ENCODE results near the gene MYLK. TPM values are rescaled to one million over a fixed set of nuclear protein-coding genes. Genes with fewer than 3 reads are reported as not detected.

Gene MYLK
- total RNA-seq, 1 experiment from 2014 or later, result 23.0 TPM

- H3K27me3 ChIP-seq (replicated peaks; ENCODE audit: control insufficient read depth, insufficient read depth, low read length), result no peaks in the 10 kb centered on the region
- BruUV-seq (replicated peaks), result no TSS peak
- H3K4me3 ChIP-seq (ENCODE audit: low read depth, low read length), result no peak overlapping the region
- no peak overlapping the region for H3K27ac Mint-ChIP-seq (ENCODE audit: unreplicated experiment)
- no peak for TF ChIP-seq CTCF (IDR thresholded peaks at IDR 0.05; ENCODE audit: insufficient read depth in 1 of 2, low read depth in 1 of 2, low read length in 1 of 2, severe bottlenecking in 1 of 2, unreplicated experiment in 1 of 2)
- no peaks in the 10 kb centered on the region for H3K27me3 Mint-ChIP-seq (ENCODE audit: insufficient read depth, unreplicated experiment)
- no peak for DNase-seq
- peaks cover 4% of the 10 kb centered on the region for H3K36me3 Mint-ChIP-seq (ENCODE audit: insufficient read depth, unreplicated experiment)
- POLR2A ChIA-PET, result interaction anchor here (0.6 kb wide), 1 partner anchor 74 kb away, joined by 3 read pairs; the partner anchor contains the start of gene MYLK
- no peaks in the 10 kb centered on the region for H3K9me3 ChIP-seq
- H3K9me3 Mint-ChIP-seq (ENCODE audit: unreplicated experiment), result no peaks in the 10 kb centered on the region
- peaks cover 19% of the 10 kb centered on the region for H3K4me1 ChIP-seq
- H3K4me1 Mint-ChIP-seq (ENCODE audit: low read depth, unreplicated experiment), result no peaks in the 10 kb centered on the region
- no peaks in the 10 kb centered on the region for H3K36me3 ChIP-seq (ENCODE audit: control insufficient read depth, insufficient read depth, low read length)
- CTCF ChIA-PET, result no interaction called here
- intact Hi-C loops (cut with micrococcal nuclease; ENCODE audit: unreplicated experiment), result no loop called here
- H3K4me3 Mint-ChIP-seq (ENCODE audit: unreplicated experiment), result no peak overlapping the region
These were observed 74.5 kb downstream of the MYLK start for GRCh38 chr3:123809597-123809996.

- no peaks in the 10 kb centered on the region for H3K9me3 Mint-ChIP-seq (ENCODE audit: unreplicated experiment)
- H3K4me1 Mint-ChIP-seq (ENCODE audit: low read depth, unreplicated experiment), result no peaks in the 10 kb centered on the region
- Histone ChIP-seq H3K27me3 (replicated peaks; ENCODE audit: control insufficient read depth, insufficient read depth, low read length) (no peaks in the 10 kb centered on the region), H3K4me1 (peaks cover 19% of the 10 kb centered on the region), H3K36me3 (ENCODE audit: control insufficient read depth, insufficient read depth, low read length) (no peaks in the 10 kb centered on the region), H3K4me3 (ENCODE audit: low read depth, low read length) (no peak overlapping the region), H3K9me3 (no peaks in the 10 kb centered on the region)
- H3K4me3 Mint-ChIP-seq (ENCODE audit: unreplicated experiment), result no peak overlapping the region
- H3K36me3 Mint-ChIP-seq (ENCODE audit: insufficient read depth, unreplicated experiment), result peaks cover 4% of the 10 kb centered on the region
- no peak for DNase-seq
- no TSS peak for BruUV-seq (replicated peaks)
- CTCF ChIA-PET, result no interaction called here
- intact Hi-C loops (cut with micrococcal nuclease; ENCODE audit: unreplicated experiment), result no loop called here
- TF ChIP-seq CTCF (IDR thresholded peaks at IDR 0.05; ENCODE audit: insufficient read depth in 1 of 2, low read depth in 1 of 2, low read length in 1 of 2, severe bottlenecking in 1 of 2, unreplicated experiment in 1 of 2), result no peak
- POLR2A ChIA-PET, result no interaction called here
- no peak overlapping the region for H3K27ac Mint-ChIP-seq (ENCODE audit: unreplicated experiment)
- no peaks in the 10 kb centered on the region for H3K27me3 Mint-ChIP-seq (ENCODE audit: insufficient read depth, unreplicated experiment)
These were observed 75.3 kb downstream of the MYLK start for GRCh38 chr3:123808812-123809211.

GRCh38 chr3:123807820-123808219 lies 76.3 kb downstream of the MYLK start:
- Mint-ChIP-seq H3K36me3 (ENCODE audit: insufficient read depth, unreplicated experiment) (peaks cover 4% of the 10 kb centered on the region), H3K27me3 (ENCODE audit: insufficient read depth, unreplicated experiment) (no peaks in the 10 kb centered on the region), H3K4me3 (ENCODE audit: unreplicated experiment) (no peak overlapping the region), H3K4me1 (ENCODE audit: low read depth, unreplicated experiment) (no peaks in the 10 kb centered on the region), H3K27ac (ENCODE audit: unreplicated experiment) (no peak overlapping the region), H3K9me3 (ENCODE audit: unreplicated experiment) (no peaks in the 10 kb centered on the region)
- BruUV-seq (replicated peaks), result no TSS peak
- intact Hi-C loops (cut with micrococcal nuclease; ENCODE audit: unreplicated experiment), result no loop called here
- Histone ChIP-seq H3K9me3 (no peaks in the 10 kb centered on the region), H3K27me3 (replicated peaks; ENCODE audit: control insufficient read depth, insufficient read depth, low read length) (no peaks in the 10 kb centered on the region), H3K36me3 (ENCODE audit: control insufficient read depth, insufficient read depth, low read length) (no peaks in the 10 kb centered on the region), H3K4me1 (peaks cover 19% of the 10 kb centered on the region), H3K4me3 (ENCODE audit: low read depth, low read length) (no peak overlapping the region)
- POLR2A ChIA-PET, result no interaction called here
- CTCF ChIA-PET, result no interaction called here
- no peak for TF ChIP-seq CTCF (IDR thresholded peaks at IDR 0.05; ENCODE audit: insufficient read depth in 1 of 2, low read depth in 1 of 2, low read length in 1 of 2, severe bottlenecking in 1 of 2, unreplicated experiment in 1 of 2)
- DNase-seq, result no peak

All from Caco-2 (cell line).